HEK293 (cell line): ENCODE measurements around the gene PCED1A.

Experiments used
- CTCF ChIA-PET: fragments of 350-600 bp; formaldehyde crosslinking; extraction: SDS; loops from one replicate; lab custom pipeline; 2021; ENCODE audit warnings: antibody characterized with exemption; lab: Yijun Ruan, JAX
- POLR2A ChIA-PET: fragments of 300-600 bp; formaldehyde crosslinking; extraction: SDS; loops from one replicate; lab custom pipeline; 2020; ENCODE audit warnings: antibody characterized with exemption, inconsistent platforms; lab: Yijun Ruan, JAX
- H3K27ac ChIP-seq: fragments of 200-500 bp; sonication (Bioruptor generic); 2 replicates; pipeline ENCODE4 v1.5.1; 2014; ENCODE audit warnings: low read depth, low read length, control low read depth, inconsistent platforms; ENCODE audit errors: extremely low read depth
- H3K36me3 ChIP-seq, 2 experiments: fragments of 200-500 bp in 1 of 2; sonication (Bioruptor generic) in 1 of 2; 1 replicate in 1 of 2; 2 replicates in 1 of 2; pipeline ENCODE4 v1.5.1; 2014 to 2017; ENCODE audit warnings: inconsistent platforms in 2 of 2, low read length in 2 of 2; ENCODE audit not compliant: control insufficient read depth in 2 of 2, insufficient read depth in 1 of 2
- H3K4me1 ChIP-seq: fragments of 200-500 bp; sonication (Bioruptor generic); 2 replicates; pipeline ENCODE4 v1.5.1; 2014; ENCODE audit warnings: mild to moderate bottlenecking, low read length, inconsistent platforms; ENCODE audit not compliant: control insufficient read depth, insufficient read depth
- H3K4me3 ChIP-seq: 2 replicates; pipeline ENCODE4 v1.5.1; 2011; ENCODE audit warnings: low read depth, mild to moderate bottlenecking, control low read depth, low read length, moderate library complexity
- H3K9me3 ChIP-seq: fragments of 200-500 bp; sonication (Bioruptor generic); 2 replicates; pipeline ENCODE4 v1.5.1; 2014; ENCODE audit warnings: low read depth, low read length, inconsistent platforms; ENCODE audit not compliant: control insufficient read depth, insufficient read depth
- EGR2 ChIP-seq: fragments of 450-650 bp; formaldehyde crosslinking; IDR thresholded peaks from 2 replicates; pipeline ENCODE4 v1.5.1; 2016; ENCODE audit warnings: low read depth, missing biosample characterization, missing genetic modification characterization
- HOXC10 ChIP-seq: sonication (generic); formaldehyde crosslinking; IDR thresholded peaks from 2 replicates; pipeline ENCODE4 v1.8.1; 2023; ENCODE audit warnings: mild to moderate bottlenecking, missing genetic modification reagents
- IKZF3 ChIP-seq: fragments of 450-650 bp; IDR thresholded peaks from 2 replicates; pipeline ENCODE4 v1.5.0; 2018; ENCODE audit warnings: missing biosample characterization, mild to moderate bottlenecking, missing genetic modification characterization, moderate library complexity
- KLF8 ChIP-seq: fragments of 450-650 bp; formaldehyde crosslinking; IDR thresholded peaks from 2 replicates; pipeline ENCODE4 v1.5.1; 2016; ENCODE audit warnings: missing biosample characterization, missing genetic modification characterization
- MYNN ChIP-seq: fragments of 450-650 bp; formaldehyde crosslinking; IDR thresholded peaks from 2 replicates; pipeline ENCODE4 v1.5.1; 2016; ENCODE audit warnings: missing biosample characterization, missing genetic modification characterization, borderline replicate concordance
- OSR2 ChIP-seq: fragments of 450-650 bp; formaldehyde crosslinking; IDR thresholded peaks from 2 replicates; pipeline ENCODE4 v1.5.1; 2016; ENCODE audit warnings: missing biosample characterization, missing genetic modification characterization
- RBAK ChIP-seq: fragments of 450-650 bp; formaldehyde crosslinking; IDR thresholded peaks from 2 replicates; pipeline ENCODE4 v1.5.1; 2016; ENCODE audit warnings: missing biosample characterization, missing genetic modification characterization
- SP3 ChIP-seq: fragments of 450-650 bp; formaldehyde crosslinking; IDR thresholded peaks from 2 replicates; pipeline ENCODE4 v1.5.1; 2016; ENCODE audit warnings: missing biosample characterization, missing genetic modification characterization
- ZBTB20 ChIP-seq: fragments of 450-650 bp; formaldehyde crosslinking; IDR thresholded peaks from 2 replicates; pipeline ENCODE4 v1.5.1; 2016; ENCODE audit warnings: missing biosample characterization, missing genetic modification characterization
- ZFP69B ChIP-seq: fragments of 450-650 bp; formaldehyde crosslinking; IDR thresholded peaks from 2 replicates; pipeline ENCODE4 v1.5.1; 2016; ENCODE audit warnings: missing biosample characterization, missing genetic modification characterization
- ZNF223 ChIP-seq: fragments of 450-650 bp; formaldehyde crosslinking; IDR thresholded peaks from 2 replicates; pipeline ENCODE4 v1.5.1; 2016; ENCODE audit warnings: missing biosample characterization, missing genetic modification characterization
- ZNF239 ChIP-seq: fragments of 450-650 bp; formaldehyde crosslinking; IDR thresholded peaks from 2 replicates; pipeline ENCODE4 v1.5.1; 2016; ENCODE audit warnings: missing biosample characterization, missing genetic modification characterization
- ZNF24 ChIP-seq: fragments of 450-650 bp; formaldehyde crosslinking; IDR thresholded peaks from 2 replicates; pipeline ENCODE4 v1.5.1; 2016; ENCODE audit warnings: missing biosample characterization, missing genetic modification characterization
- ZNF324 ChIP-seq: fragments of 450-650 bp; formaldehyde crosslinking; IDR thresholded peaks from 2 replicates; pipeline ENCODE4 v1.5.1; 2016; ENCODE audit warnings: missing biosample characterization, missing genetic modification characterization
- ZNF335 ChIP-seq: fragments of 450-650 bp; formaldehyde crosslinking; conservative IDR thresholded peaks from 2 replicates; pipeline ENCODE4 v1.5.1; 2016; ENCODE audit warnings: missing biosample characterization, missing genetic modification characterization
- ZNF350 ChIP-seq: fragments of 450-650 bp; formaldehyde crosslinking; IDR thresholded peaks from 2 replicates; pipeline ENCODE4 v1.5.0; 2017; ENCODE audit warnings: missing biosample characterization, mild to moderate bottlenecking, missing genetic modification characterization
- ZNF404 ChIP-seq: fragments of 450-650 bp; formaldehyde crosslinking; IDR thresholded peaks from 2 replicates; pipeline ENCODE4 v1.5.1; 2017; ENCODE audit warnings: missing biosample characterization, missing genetic modification characterization
- ZNF514 ChIP-seq: fragments of 450-650 bp; formaldehyde crosslinking; IDR thresholded peaks from 2 replicates; pipeline ENCODE4 v1.5.1; 2016; ENCODE audit warnings: missing biosample characterization, missing genetic modification characterization
- ZNF610 ChIP-seq: fragments of 450-650 bp; formaldehyde crosslinking; IDR thresholded peaks from 2 replicates; pipeline ENCODE4 v1.5.1; 2016; ENCODE audit warnings: missing biosample characterization, missing genetic modification characterization, borderline replicate concordance
- ZNF843 ChIP-seq: fragments of 450-650 bp; formaldehyde crosslinking; IDR thresholded peaks from 2 replicates; pipeline ENCODE4 v1.5.1; 2016; ENCODE audit warnings: missing biosample characterization, missing genetic modification characterization
- ZSCAN23 ChIP-seq: fragments of 450-650 bp; formaldehyde crosslinking; IDR thresholded peaks from 2 replicates; pipeline ENCODE4 v1.5.1; 2016; ENCODE audit warnings: missing biosample characterization, missing genetic modification characterization
- TF ChIP-seq, protein P1 (sequence below): fragments of 450-650 bp; formaldehyde crosslinking; IDR thresholded peaks from 2 replicates; pipeline ENCODE4 v1.5.1; 2016; ENCODE audit warnings: missing biosample characterization, missing genetic modification characterization
- TF ChIP-seq, protein P2 (sequence below): fragments of 450-650 bp; formaldehyde crosslinking; IDR thresholded peaks from 2 replicates; pipeline ENCODE4 v1.5.1; 2016; ENCODE audit warnings: missing biosample characterization, missing genetic modification characterization
- TF ChIP-seq, protein P3 (sequence below): fragments of 450-650 bp; formaldehyde crosslinking; conservative IDR thresholded peaks from 2 replicates; pipeline ENCODE4 v1.5.1; 2016; ENCODE audit warnings: low read depth, missing biosample characterization, missing genetic modification characterization
- TF ChIP-seq, protein P4 (sequence below): fragments of 450-650 bp; formaldehyde crosslinking; IDR thresholded peaks from 2 replicates; pipeline ENCODE4 v1.5.1; 2016; ENCODE audit warnings: missing biosample characterization, missing genetic modification characterization
- TF ChIP-seq, protein P5 (sequence below): fragments of 450-650 bp; formaldehyde crosslinking; IDR thresholded peaks from 2 replicates; pipeline ENCODE4 v1.5.1; 2017; ENCODE audit warnings: missing biosample characterization, missing genetic modification characterization

PCED1A gene

DNA sequence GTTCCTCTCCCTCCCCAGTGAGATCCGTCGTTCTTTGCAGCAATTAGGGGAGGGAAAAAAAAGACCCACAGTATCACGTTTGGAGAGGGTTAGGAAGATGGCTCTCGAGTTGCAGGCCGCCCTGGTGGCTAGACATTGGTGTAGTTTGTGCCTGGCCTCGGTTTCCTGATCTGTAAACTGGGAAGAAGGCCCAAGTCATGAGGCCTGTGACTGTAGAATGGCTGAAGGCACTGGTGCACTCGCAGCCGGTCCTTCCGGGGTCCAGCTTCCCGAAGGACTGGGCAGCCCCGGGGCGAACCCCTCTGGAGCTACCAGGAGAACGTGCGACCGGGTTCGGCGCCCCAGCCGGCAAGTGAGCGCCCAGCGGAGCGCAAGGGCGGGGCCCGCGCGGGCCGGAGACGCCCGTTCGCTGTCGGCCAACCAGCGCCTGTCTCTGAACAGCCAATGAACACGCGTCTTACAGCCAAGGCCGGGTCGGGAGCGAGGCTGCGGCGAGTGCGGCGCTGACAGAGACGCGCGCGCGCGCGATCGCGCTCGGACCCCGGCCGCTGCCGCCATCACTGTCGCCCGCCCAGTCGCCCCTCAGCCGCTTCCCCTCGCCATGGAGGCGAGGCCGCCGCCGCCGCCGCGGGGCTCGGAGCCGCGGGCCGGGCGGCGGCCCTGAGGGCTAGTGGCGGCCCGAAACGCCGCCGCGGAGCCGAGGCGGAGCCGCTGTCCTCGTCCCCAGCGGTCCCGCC lies 32.7 kb upstream of the PCED1A start, which contains the start of gene PTPRA (continued):
- TF ChIP-seq, protein P1, sequence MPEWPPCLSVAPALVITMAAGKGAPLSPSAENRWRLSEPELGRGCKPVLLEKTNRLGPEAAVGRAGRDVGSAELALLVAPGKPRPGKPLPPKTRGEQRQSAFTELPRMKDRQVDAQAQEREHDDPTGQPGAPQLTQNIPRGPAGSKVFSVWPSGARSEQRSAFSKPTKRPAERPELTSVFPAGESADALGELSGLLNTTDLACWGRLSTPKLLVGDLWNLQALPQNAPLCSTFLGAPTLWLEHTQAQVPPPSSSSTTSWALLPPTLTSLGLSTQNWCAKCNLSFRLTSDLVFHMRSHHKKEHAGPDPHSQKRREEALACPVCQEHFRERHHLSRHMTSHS, result no peak
- TF ChIP-seq ZNF335 (tag by site-specific recombination), result peak; percentile 81
- peak; percentile 85 for TF ChIP-seq ZNF610 (tag by site-specific recombination)
- no peak for TF ChIP-seq IKZF3 (tag by site-specific recombination)
- peak; percentile 68; the same call in 1 of the 2 replicates for TF ChIP-seq ZNF24 (tag by site-specific recombination)
- peak; percentile 77 for TF ChIP-seq KLF8 (tag by site-specific recombination)
- TF ChIP-seq, protein P2, sequence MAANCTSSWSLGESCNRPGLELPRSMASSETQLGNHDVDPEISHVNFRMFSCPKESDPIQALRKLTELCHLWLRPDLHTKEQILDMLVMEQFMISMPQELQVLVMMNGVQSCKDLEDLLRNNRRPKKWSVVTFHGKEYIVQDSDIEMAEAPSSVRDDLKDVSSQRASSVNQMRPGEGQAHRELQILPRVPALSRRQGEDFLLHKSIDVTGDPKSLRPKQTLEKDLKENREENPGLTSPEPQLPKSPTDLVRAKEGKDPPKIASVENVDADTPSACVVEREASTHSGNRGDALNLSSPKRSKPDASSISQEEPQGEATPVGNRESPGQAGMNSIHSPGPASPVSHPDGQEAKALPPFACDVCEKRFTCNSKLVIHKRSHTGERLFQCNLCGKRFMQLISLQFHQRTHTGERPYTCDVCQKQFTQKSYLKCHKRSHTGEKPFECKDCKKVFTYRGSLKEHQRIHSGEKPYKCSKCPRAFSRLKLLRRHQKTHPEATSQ (tag by site-specific recombination), result peak; percentile 26; the same call in 1 of the 2 replicates
- TF ChIP-seq HOXC10 (CRISPR knock-in tag), result peak; percentile 43; the same call in 1 of the 2 replicates
- 0 out of 2 replicates have a peak, but pooled peaks have one; percentile 12 for TF ChIP-seq ZFP69B
- TF ChIP-seq SP3, result peak; percentile 16; the same call in 1 of the 2 replicates
- TF ChIP-seq, protein P3, sequence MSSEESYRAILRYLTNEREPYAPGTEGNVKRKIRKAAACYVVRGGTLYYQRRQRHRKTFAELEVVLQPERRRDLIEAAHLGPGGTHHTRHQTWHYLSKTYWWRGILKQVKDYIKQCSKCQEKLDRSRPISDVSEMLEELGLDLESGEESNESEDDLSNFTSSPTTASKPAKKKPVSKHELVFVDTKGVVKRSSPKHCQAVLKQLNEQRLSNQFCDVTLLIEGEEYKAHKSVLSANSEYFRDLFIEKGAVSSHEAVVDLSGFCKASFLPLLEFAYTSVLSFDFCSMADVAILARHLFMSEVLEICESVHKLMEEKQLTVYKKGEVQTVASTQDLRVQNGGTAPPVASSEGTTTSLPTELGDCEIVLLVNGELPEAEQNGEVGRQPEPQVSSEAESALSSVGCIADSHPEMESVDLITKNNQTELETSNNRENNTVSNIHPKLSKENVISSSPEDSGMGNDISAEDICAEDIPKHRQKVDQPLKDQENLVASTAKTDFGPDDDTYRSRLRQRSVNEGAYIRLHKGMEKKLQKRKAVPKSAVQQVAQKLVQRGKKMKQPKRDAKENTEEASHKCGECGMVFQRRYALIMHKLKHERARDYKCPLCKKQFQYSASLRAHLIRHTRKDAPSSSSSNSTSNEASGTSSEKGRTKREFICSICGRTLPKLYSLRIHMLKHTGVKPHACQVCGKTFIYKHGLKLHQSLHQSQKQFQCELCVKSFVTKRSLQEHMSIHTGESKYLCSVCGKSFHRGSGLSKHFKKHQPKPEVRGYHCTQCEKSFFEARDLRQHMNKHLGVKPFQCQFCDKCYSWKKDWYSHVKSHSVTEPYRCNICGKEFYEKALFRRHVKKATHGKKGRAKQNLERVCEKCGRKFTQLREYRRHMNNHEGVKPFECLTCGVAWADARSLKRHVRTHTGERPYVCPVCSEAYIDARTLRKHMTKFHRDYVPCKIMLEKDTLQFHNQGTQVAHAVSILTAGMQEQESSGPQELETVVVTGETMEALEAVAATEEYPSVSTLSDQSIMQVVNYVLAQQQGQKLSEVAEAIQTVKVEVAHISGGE (tag by site-specific recombination), result peak; percentile 16

DNA sequence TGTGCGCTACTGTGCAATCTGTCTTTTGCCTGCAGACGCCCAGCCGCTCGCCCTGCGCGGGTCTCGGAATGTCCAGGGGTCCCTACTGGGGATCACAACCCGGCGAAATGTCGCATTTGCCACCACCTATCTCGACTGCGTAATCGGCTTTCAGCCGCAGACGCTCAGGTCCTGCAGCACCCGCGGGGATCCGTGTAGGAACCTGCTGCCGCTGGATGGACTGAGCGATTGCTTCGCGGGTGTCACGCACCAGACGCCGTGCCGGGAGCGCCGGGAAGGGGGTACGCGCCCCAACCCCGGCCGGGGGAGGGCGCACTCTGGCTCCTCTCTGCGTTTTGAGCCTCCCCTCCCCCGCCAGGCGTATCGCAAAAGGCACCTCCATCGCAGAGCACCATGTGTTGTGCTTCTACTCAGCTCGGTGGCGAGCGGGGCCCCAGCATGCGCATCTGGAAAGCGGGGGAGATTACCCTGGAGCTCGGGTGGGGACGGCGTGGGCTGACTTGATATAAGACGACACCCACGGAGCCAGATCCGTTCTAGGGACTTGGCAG lies 32.1 kb upstream of the PCED1A start:
- peak overlapping the region; percentile 69; the same call in 1 of the 2 replicates for H3K27ac ChIP-seq
- CTCF ChIA-PET, result no interaction called here
- H3K4me1 ChIP-seq, result peaks cover 15% of the 10 kb centered on the region
- POLR2A ChIA-PET, result interaction anchor here (0.5 to 1.0 kb wide), 6 partner anchors 17 to 226 kb away, joined by 3 to 7 read pairs (median 4); partner anchors contain the start of genes PCED1A and VPS16
- H3K9me3 ChIP-seq, result no peaks in the 10 kb centered on the region
- H3K36me3 ChIP-seq, result peaks cover 4 to 7% of the 10 kb centered on the region in 2 experiments; a peak in 2 of 3 replicates
- peak overlapping the region; percentile 44 for H3K4me3 ChIP-seq
- no peak for TF ChIP-seq ZNF350
- peak; percentile 90 for TF ChIP-seq ZBTB20
- no peak for TF ChIP-seq ZNF404
- no peak for TF ChIP-seq RBAK (tag by site-specific recombination)
- TF ChIP-seq, protein P4, sequence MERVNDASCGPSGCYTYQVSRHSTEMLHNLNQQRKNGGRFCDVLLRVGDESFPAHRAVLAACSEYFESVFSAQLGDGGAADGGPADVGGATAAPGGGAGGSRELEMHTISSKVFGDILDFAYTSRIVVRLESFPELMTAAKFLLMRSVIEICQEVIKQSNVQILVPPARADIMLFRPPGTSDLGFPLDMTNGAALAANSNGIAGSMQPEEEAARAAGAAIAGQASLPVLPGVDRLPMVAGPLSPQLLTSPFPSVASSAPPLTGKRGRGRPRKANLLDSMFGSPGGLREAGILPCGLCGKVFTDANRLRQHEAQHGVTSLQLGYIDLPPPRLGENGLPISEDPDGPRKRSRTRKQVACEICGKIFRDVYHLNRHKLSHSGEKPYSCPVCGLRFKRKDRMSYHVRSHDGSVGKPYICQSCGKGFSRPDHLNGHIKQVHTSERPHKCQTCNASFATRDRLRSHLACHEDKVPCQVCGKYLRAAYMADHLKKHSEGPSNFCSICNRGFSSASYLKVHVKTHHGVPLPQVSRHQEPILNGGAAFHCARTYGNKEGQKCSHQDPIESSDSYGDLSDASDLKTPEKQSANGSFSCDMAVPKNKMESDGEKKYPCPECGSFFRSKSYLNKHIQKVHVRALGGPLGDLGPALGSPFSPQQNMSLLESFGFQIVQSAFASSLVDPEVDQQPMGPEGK (tag by site-specific recombination), result peak; percentile 23; the same call in 1 of the 2 replicates
- TF ChIP-seq ZNF514 (tag by site-specific recombination), result no peak
- TF ChIP-seq, protein P5, sequence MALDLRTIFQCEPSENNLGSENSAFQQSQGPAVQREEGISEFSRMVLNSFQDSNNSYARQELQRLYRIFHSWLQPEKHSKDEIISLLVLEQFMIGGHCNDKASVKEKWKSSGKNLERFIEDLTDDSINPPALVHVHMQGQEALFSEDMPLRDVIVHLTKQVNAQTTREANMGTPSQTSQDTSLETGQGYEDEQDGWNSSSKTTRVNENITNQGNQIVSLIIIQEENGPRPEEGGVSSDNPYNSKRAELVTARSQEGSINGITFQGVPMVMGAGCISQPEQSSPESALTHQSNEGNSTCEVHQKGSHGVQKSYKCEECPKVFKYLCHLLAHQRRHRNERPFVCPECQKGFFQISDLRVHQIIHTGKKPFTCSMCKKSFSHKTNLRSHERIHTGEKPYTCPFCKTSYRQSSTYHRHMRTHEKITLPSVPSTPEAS (tag by site-specific recombination), result no peak
- TF ChIP-seq ZNF239 (tag by site-specific recombination), result no peak
- TF ChIP-seq ZNF324 (tag by site-specific recombination), result no peak
- TF ChIP-seq ZSCAN23 (tag by site-specific recombination), result no peak
- no peak for TF ChIP-seq ZNF223 (tag by site-specific recombination)
- peak; percentile 73 for TF ChIP-seq EGR2 (tag by site-specific recombination)
- no peak for TF ChIP-seq MYNN (tag by site-specific recombination)
- no peak for TF ChIP-seq OSR2
- 0 out of 2 replicates have a peak, but pooled peaks have one; percentile 0 for TF ChIP-seq ZNF843 (tag by site-specific recombination)
